Small intestine (tissue), 7 donors: Measurements from ENCODE around the gene TEP1. TPM values are rescaled to one million over a fixed set of nuclear protein-coding genes. Genes with fewer than 3 reads are reported as not detected.
"Not testable (repeated sequence)": the region's sequence is repeated elsewhere in the genome, so short reads cannot be mapped to it uniquely, and the experiment has no call there.

Experiments
- DNase-seq, 2 donors: peaks; one replicate each; pipeline versions ENCODE4 v3.0.0 to v3.0.0-alpha.2; 2013
- FAIRE-seq: peaks from 2 replicates; lab custom pipeline; 2012; peaks lifted over from hg19 to GRCh38; lab: Jason Lieb, UNC
- H3K27ac ChIP-seq, 3 donors: one replicate each; pipeline ENCODE4 v1.5.1; 2013; ENCODE audit warnings: low read length in 2 of 3, mild to moderate bottlenecking in 2 of 3, control low read depth in 1 of 3, inconsistent platforms in 1 of 3, low read depth in 1 of 3, moderate library complexity in 1 of 3
- H3K27me3 ChIP-seq, 3 donors: one replicate each; pipeline ENCODE4 v1.6.1; 2013; ENCODE audit warnings: low read length in 3 of 3, inconsistent platforms in 1 of 3; ENCODE audit not compliant: control insufficient read depth in 3 of 3, insufficient read depth in 3 of 3
- H3K36me3 ChIP-seq, 3 donors: one replicate each; pipeline ENCODE4 v1.6.1; 2013; ENCODE audit warnings: low read length in 3 of 3, inconsistent platforms in 1 of 3, low read depth in 1 of 3, mild to moderate bottlenecking in 1 of 3, moderate library complexity in 1 of 3; ENCODE audit not compliant: control insufficient read depth in 3 of 3, insufficient read depth in 2 of 3
- H3K4me1 ChIP-seq, 3 donors: one replicate each; pipeline ENCODE4 v1.6.1; 2013; ENCODE audit warnings: low read length in 2 of 3, inconsistent platforms in 1 of 3, low read depth in 1 of 3, mild to moderate bottlenecking in 1 of 3, moderate library complexity in 1 of 3; ENCODE audit not compliant: control insufficient read depth in 3 of 3, insufficient read depth in 2 of 3
- H3K4me3 ChIP-seq, 3 donors: one replicate each; pipeline ENCODE4 v1.5.1; 2013; ENCODE audit warnings: low read length in 3 of 3, control low read depth in 1 of 3, inconsistent platforms in 1 of 3, low read depth in 1 of 3, mild to moderate bottlenecking in 1 of 3, moderate library complexity in 1 of 3
- H3K9me3 ChIP-seq, 2 donors: one replicate each; pipeline ENCODE4 v1.6.1; 2013; ENCODE audit warnings: low read depth in 1 of 2, low read length in 1 of 2; ENCODE audit not compliant: control insufficient read depth in 2 of 2, insufficient read depth in 1 of 2
- WGBS, 3 donors: extraction: QIAGEN DNeasy Blood & Tissue Kit; methylation state at CpG; one replicate each; pipeline ENCODE4 v1.1.7; 2013; 5-methylcytosine and 5-hydroxymethylcytosine counted together
- polyA plus RNA-seq, 4 donors: library from polyadenylated mRNA; stranded (reverse) in 3 of 4; unstranded in 1 of 4; fragments of 200-250 nt in 3 of 4; fragments of 120-200 nt in 1 of 4; gene quantifications; one replicate each; pipeline versions ENCODE4 v1.2.1 to v1.2.3, GENCODE V29; 2013
- donor health status: healthy with polysubstance abuse.
- donor health status: control.
- donor health status: control.
- donor health status: Bipolar disorder and iron deficiency.
- donor health status: healthy.

TEP1 gene
- polyA plus RNA-seq, 4 donors, result 32.9 to 87.4 (median 66.0) TPM

GRCh38 chr14:20358474-20358873 is 54.8 kb downstream of the TEP1 start:
- H3K27me3 ChIP-seq, H3K9me3 ChIP-seq, DNase-seq, H3K4me1 ChIP-seq, H3K4me3 ChIP-seq, FAIRE-seq, H3K27ac ChIP-seq: not testable (repeated sequence)
- H3K36me3 ChIP-seq, result peaks cover 6 to 24% (median 16%) of the 10 kb centered on the region in 3 donors
- 50 to 73% (median 63%) methylated on average over 3 of the region's 3 CpGs for WGBS, 3 donors

GRCh38 chr14:20356422-20356821 is 56.9 kb downstream of the TEP1 start:
- 87 to 97% (median 91%) methylated on average over 3 of the region's 3 CpGs for WGBS, 3 donors
- H3K4me1 ChIP-seq, result no peaks in the 10 kb centered on the region
- H3K4me3 ChIP-seq, result no peak overlapping the region
- no peak for DNase-seq
- peaks cover 12 to 31% (median 13%) of the 10 kb centered on the region in 3 donors for H3K36me3 ChIP-seq
- H3K27ac ChIP-seq, result no peak overlapping the region
- H3K9me3 ChIP-seq, result no peaks in the 10 kb centered on the region
- no peak for FAIRE-seq
- no peaks in the 10 kb centered on the region for H3K27me3 ChIP-seq

GRCh38 chr14:20350860-20351259 is 62.4 kb downstream of the TEP1 start:
- Histone ChIP-seq H3K4me3 (no peak overlapping the region), H3K27me3 (no peaks in the 10 kb centered on the region), H3K27ac (no peak overlapping the region), H3K36me3 (peaks cover 6 to 45% (median 20%) of the 10 kb centered on the region in 3 donors), H3K9me3 (no peaks in the 10 kb centered on the region), H3K4me1 (no peaks in the 10 kb centered on the region)
- FAIRE-seq (no peak), DNase-seq (no peak)

GRCh38 chr14:20350282-20350681 is 63.0 kb downstream of the TEP1 start:
- H3K27me3 ChIP-seq, result no peaks in the 10 kb centered on the region
- DNase-seq (no peak), FAIRE-seq (no peak)
- 93 to 98% (median 98%) methylated on average over 2 of the region's 2 CpGs for WGBS, 3 donors
- H3K36me3 ChIP-seq, result peaks cover 6 to 45% (median 20%) of the 10 kb centered on the region in 3 donors
- no peak overlapping the region for H3K4me3 ChIP-seq
- H3K4me1 ChIP-seq, result no peaks in the 10 kb centered on the region
- H3K9me3 ChIP-seq, result no peaks in the 10 kb centered on the region
- H3K27ac ChIP-seq, result no peak overlapping the region

GRCh38 chr14:20347747-20348146 is 65.6 kb downstream of the TEP1 start:
- no peaks in the 10 kb centered on the region for H3K27me3 ChIP-seq
- H3K9me3 ChIP-seq, result peaks cover 0 to 3% of the 10 kb centered on the region in 2 donors
- FAIRE-seq, result no peak
- H3K27ac ChIP-seq, result no peak overlapping the region
- peaks cover 0 to 32% (median 14%) of the 10 kb centered on the region in 3 donors for H3K36me3 ChIP-seq
- H3K4me1 ChIP-seq, result peaks cover 0 to 2% (median 0%) of the 10 kb centered on the region in 3 donors
- 94 to 99% (median 98%) methylated on average over 3 of the region's 3 CpGs for WGBS, 3 donors
- no peak for DNase-seq
- H3K4me3 ChIP-seq, result no peak overlapping the region

- H3K27ac ChIP-seq, result no peak overlapping the region
- FAIRE-seq (no peak), DNase-seq (no peak)
- H3K36me3 ChIP-seq, result peaks cover 0 to 28% (median 7%) of the 10 kb centered on the region in 3 donors
- peaks cover 0 to 3% of the 10 kb centered on the region in 2 donors for H3K9me3 ChIP-seq
- no peak overlapping the region for H3K4me3 ChIP-seq
- peaks cover 0 to 2% (median 0%) of the 10 kb centered on the region in 3 donors for H3K4me1 ChIP-seq
- no peaks in the 10 kb centered on the region for H3K27me3 ChIP-seq
- 100% methylated on average over 1 of the region's 1 CpG for WGBS, 3 donors
Observed at GRCh38 chr14:20346713-20347112, 66.6 kb downstream of the TEP1 start.

- Histone ChIP-seq H3K36me3 (peaks cover 0 to 26% (median 7%) of the 10 kb centered on the region in 3 donors), H3K4me3 (no peak overlapping the region), H3K9me3 (peaks cover 0 to 3% of the 10 kb centered on the region in 2 donors), H3K27me3 (no peaks in the 10 kb centered on the region), H3K4me1 (peaks cover 0 to 2% (median 0%) of the 10 kb centered on the region in 3 donors), H3K27ac (no peak overlapping the region)
- DNase-seq (no peak), FAIRE-seq (no peak)
- 89 to 97% (median 93%) methylated on average over 1 of the region's 1 CpG for WGBS, 3 donors
Observed at GRCh38 chr14:20345366-20345765, 67.9 kb downstream of the TEP1 start.

GRCh38 chr14:20343862-20344220 is 69.5 kb downstream of the TEP1 start:
- Histone ChIP-seq H3K9me3 (peaks cover 0 to 3% of the 10 kb centered on the region in 2 donors), H3K27ac (peak overlapping the region; percentile 86 to 96 (median 88)), H3K4me3 (peak overlapping the region; percentile 71 to 85 (median 78)), H3K27me3 (no peaks in the 10 kb centered on the region), H3K4me1 (peaks cover 0 to 2% (median 0%) of the 10 kb centered on the region in 3 donors), H3K36me3 (peaks cover 0 to 15% (median 6%) of the 10 kb centered on the region in 3 donors)
- 1 to 4% (median 4%) methylated on average over 3 of the region's 3 CpGs for WGBS, 3 donors
- FAIRE-seq (no peak), DNase-seq (peak in 1 of 2 donors; percentile 41)
